GM23248 (cell line): ENCODE measurements around the gene PREX1. TPM values are rescaled to one million over a fixed set of nuclear protein-coding genes. Genes with fewer than 3 reads are reported as not detected.
"Not testable (repeated sequence)": the region's sequence is repeated elsewhere in the genome, so short reads cannot be mapped to it uniquely, and the experiment has no call there.

Experiments used
- DNase-seq: peaks from one replicate; pipeline ENCODE4 v3.0.0-alpha.2; 2015
- H2AFZ ChIP-seq: fragments of 200-600 bp; sonication (generic); 2 replicates; pipeline ENCODE4 v1.6.1; 2016; ENCODE audit warnings: antibody characterized with exemption
- H3F3A ChIP-seq: fragments of 200-600 bp; sonication (generic); 2 replicates; pipeline ENCODE4 v1.6.1; 2016; ENCODE audit warnings: mild to moderate bottlenecking, antibody characterized with exemption, mixed run types; ENCODE audit not compliant: insufficient read depth
- H3K27ac ChIP-seq: fragments of 200-600 bp; sonication (generic); 2 replicates; pipeline ENCODE4 v1.5.1; 2016; ENCODE audit warnings: mild to moderate bottlenecking
- H3K27me3 ChIP-seq: fragments of 200-600 bp; sonication (generic); replicated peaks from 2 replicates; pipeline ENCODE4 v1.6.1; 2016; ENCODE audit warnings: mild to moderate bottlenecking; ENCODE audit not compliant: insufficient read depth
- H3K36me3 ChIP-seq: fragments of 200-600 bp; sonication (generic); 2 replicates; pipeline ENCODE4 v1.6.1; 2016; ENCODE audit warnings: low read depth, mild to moderate bottlenecking
- H3K4me1 ChIP-seq: fragments of 200-600 bp; sonication (generic); 2 replicates; pipeline ENCODE4 v1.6.1; 2016; ENCODE audit warnings: mild to moderate bottlenecking; ENCODE audit not compliant: insufficient read depth
- H3K4me2 ChIP-seq: fragments of 200-600 bp; sonication (generic); one replicate; pipeline ENCODE4 v1.6.1; 2016; ENCODE audit warnings: mild to moderate bottlenecking; ENCODE audit not compliant: unreplicated experiment
- H3K4me3 ChIP-seq: fragments of 200-600 bp; sonication (generic); 2 replicates; pipeline ENCODE4 v1.5.1; 2016; ENCODE audit warnings: mild to moderate bottlenecking
- H3K79me2 ChIP-seq: fragments of 200-600 bp; sonication (generic); 2 replicates; pipeline ENCODE4 v1.6.1; 2016; ENCODE audit warnings: mild to moderate bottlenecking; ENCODE audit not compliant: insufficient read depth
- H3K9ac ChIP-seq: fragments of 200-600 bp; sonication (generic); 2 replicates; pipeline ENCODE4 v1.6.1; 2016; ENCODE audit warnings: mild to moderate bottlenecking
- H3K9me2 ChIP-seq: fragments of 200-600 bp; sonication (generic); 2 replicates; pipeline ENCODE4 v1.6.1; 2016; ENCODE audit warnings: mixed run types, mild to moderate bottlenecking, moderate library complexity; ENCODE audit not compliant: insufficient read depth
- H3K9me3 ChIP-seq: fragments of 200-600 bp; sonication (generic); one replicate; pipeline ENCODE4 v1.6.1; 2017; ENCODE audit warnings: low read depth
- H4K20me1 ChIP-seq: fragments of 200-600 bp; sonication (generic); 2 replicates; pipeline ENCODE4 v1.6.0; 2016; ENCODE audit not compliant: insufficient read depth
- EZH2 ChIP-seq: fragments of 200-600 bp; sonication (generic); IDR thresholded peaks from 2 replicates; pipeline ENCODE4 v1.6.1; 2018; ENCODE audit warnings: antibody characterized with exemption, mild to moderate bottlenecking; ENCODE audit not compliant: insufficient read depth, poor library complexity, severe bottlenecking
- EZH2phosphoT487 ChIP-seq: fragments of 200-600 bp; sonication (generic); IDR thresholded peaks from 2 replicates; pipeline ENCODE4 v1.6.1; 2018; ENCODE audit warnings: antibody characterized with exemption, moderate library complexity, mild to moderate bottlenecking, low read depth; ENCODE audit not compliant: insufficient read depth
- WGBS, 2 experiments: methylation state at CpG; one replicate each; pipeline ENCODE4 v1.1.6; 2015 to 2017; ENCODE audit warnings: low lambda C conversion rate in 2 of 2, low coverage in 1 of 2; ENCODE audit errors: missing lambda C conversion rate in 2 of 2; 5-methylcytosine and 5-hydroxymethylcytosine counted together
- in situ Hi-C: fragments of 300-500 bp; cut with MboI; formaldehyde crosslinking; loops from 2 replicates; pipeline ENCODE4 v1.15.0; 2020
- polyA plus RNA-seq: library from polyadenylated mRNA; unstranded; fragments of >200 nt; fragmentation: Nextera tagmentation; extraction: Ambion mirVana; gene quantifications from 2 replicates; pipeline ENCODE4 v1.2.1, GENCODE V29; 2016
- total RNA-seq: library from RNA; depleted of rRNA; stranded (reverse); fragments of >200 nt; shearing (Covaris generic); gene quantifications from 2 replicates; pipeline ENCODE4 v1.2.3, GENCODE V29; 2014

PREX1 gene
- total and polyA plus RNA-seq, 2 experiments from 2014 or later: 0.13 to 0.65 TPM

- WGBS, 2 experiments: 65 to 72% methylated on average over 5 of the region's 5 CpGs
Observed at GRCh38 chr20:48601798-48602197, 226.0 kb downstream of the PREX1 start.

GRCh38 chr20:48600470-48600945 lies 227.3 kb downstream of the PREX1 start:
- Histone ChIP-seq H3K4me3 (no peak overlapping the region), H3F3A (no peaks in the 10 kb centered on the region), H3K79me2 (no peaks in the 10 kb centered on the region), H3K27me3 (peaks cover 7% of the 10 kb centered on the region; the same call in 1 of the 2 replicates), H2AFZ (no peak overlapping the region), H3K36me3 (no peaks in the 10 kb centered on the region), H3K4me1 (no peaks in the 10 kb centered on the region), H4K20me1 (no peaks in the 10 kb centered on the region), H3K9me3 (no peaks in the 10 kb centered on the region), H3K27ac (no peak overlapping the region), H3K9ac (no peak overlapping the region), H3K9me2 (no peaks in the 10 kb centered on the region), H3K4me2 (no peak overlapping the region)
- in situ Hi-C loops: loop anchor here (25.0 kb wide), 1 partner anchor 388 kb away; no protein-coding TSS in a partner anchor
- TF ChIP-seq EZH2phosphoT487 (no peak), EZH2 (no peak)
- 69 to 71% methylated on average over 10 of the region's 10 CpGs for WGBS, 2 experiments
- DNase-seq: no peak

More at GRCh38 chr20:48601798-48602197, 226.0 kb downstream of the PREX1 start:
- Histone ChIP-seq H3F3A (no peaks in the 10 kb centered on the region), H3K9ac (no peak overlapping the region), H3K9me3 (no peaks in the 10 kb centered on the region), H3K27me3 (peaks cover 7% of the 10 kb centered on the region; the same call in 1 of the 2 replicates), H3K79me2 (no peaks in the 10 kb centered on the region), H2AFZ (no peak overlapping the region), H3K4me2 (no peak overlapping the region), H4K20me1 (no peaks in the 10 kb centered on the region), H3K27ac (no peak overlapping the region), H3K4me3 (no peak overlapping the region), H3K36me3 (no peaks in the 10 kb centered on the region), H3K4me1 (no peaks in the 10 kb centered on the region), H3K9me2 (no peaks in the 10 kb centered on the region)
- in situ Hi-C loops: loop anchor here (25.0 kb wide), 1 partner anchor 389 kb away; no protein-coding TSS in a partner anchor
- DNase-seq: no peak
- TF ChIP-seq EZH2phosphoT487 (no peak), EZH2 (no peak)

- no peak for TF ChIP-seq EZH2
- no peak for TF ChIP-seq EZH2phosphoT487
- Histone ChIP-seq H3K9me2 (no peaks in the 10 kb centered on the region), H3K4me3 (no peak overlapping the region), H3K36me3 (no peaks in the 10 kb centered on the region), H3K79me2 (no peaks in the 10 kb centered on the region), H3K27me3 (peaks cover 7% of the 10 kb centered on the region; the same call in 1 of the 2 replicates), H3K4me1 (no peaks in the 10 kb centered on the region), H2AFZ (no peak overlapping the region), H4K20me1 (no peaks in the 10 kb centered on the region), H3F3A (no peaks in the 10 kb centered on the region), H3K27ac (no peak overlapping the region), H3K9me3 (no peaks in the 10 kb centered on the region), H3K9ac (no peak overlapping the region), H3K4me2 (no peak overlapping the region)
- in situ Hi-C loops: loop anchor here (25.0 kb wide), 1 partner anchor 388 kb away; no protein-coding TSS in a partner anchor
- WGBS, 2 experiments: 34 to 41% methylated on average over 11 of the region's 11 CpGs
- DNase-seq: no peak
Observed at GRCh38 chr20:48599748-48600469, 227.9 kb downstream of the PREX1 start.

- H2AFZ ChIP-seq: no peak overlapping the region
- TF ChIP-seq EZH2phosphoT487: no peak
- no peak for TF ChIP-seq EZH2
- H3K79me2 ChIP-seq: no peaks in the 10 kb centered on the region
- no peaks in the 10 kb centered on the region for H3F3A ChIP-seq
- H3K4me1 ChIP-seq: no peaks in the 10 kb centered on the region
- H3K9ac ChIP-seq: no peak overlapping the region
- no peaks in the 10 kb centered on the region for H3K9me3 ChIP-seq
- in situ Hi-C loops: no loop called here
- H3K27ac ChIP-seq: no peak overlapping the region
- peaks cover 7% of the 10 kb centered on the region; the same call in 1 of the 2 replicates for H3K27me3 ChIP-seq
- H4K20me1 ChIP-seq: no peaks in the 10 kb centered on the region
- no peak overlapping the region for H3K4me3 ChIP-seq
- DNase-seq: no peak
- H3K36me3 ChIP-seq: no peaks in the 10 kb centered on the region
- WGBS, 2 experiments: 53 to 58% methylated on average over 7 of the region's 7 CpGs
- H3K4me2 ChIP-seq: no peak overlapping the region
- H3K9me2 ChIP-seq: no peaks in the 10 kb centered on the region
Observed at GRCh38 chr20:48599106-48599747, 228.6 kb downstream of the PREX1 start.

GRCh38 chr20:48598303-48598941 lies 229.4 kb downstream of the PREX1 start:
- H3K9ac ChIP-seq, H3K79me2 ChIP-seq, H4K20me1 ChIP-seq, H2AFZ ChIP-seq, H3K9me3 ChIP-seq, H3F3A ChIP-seq, H3K4me1 ChIP-seq, H3K27me3 ChIP-seq, H3K36me3 ChIP-seq, H3K4me3 ChIP-seq, H3K27ac ChIP-seq, H3K4me2 ChIP-seq, DNase-seq, in situ Hi-C loops, H3K9me2 ChIP-seq: not testable (repeated sequence)
- WGBS, 2 experiments: 51 to 57% methylated on average over 15 to 16 of the region's 16 CpGs
